22Rv1 (cell line): ENCODE data around the gene OPRL1.

Experiments used
- H3K27ac ChIP-seq: fragments of 450-650 bp; 2 replicates; pipeline ENCODE4 v1.5.1; 2017
- ZFX ChIP-seq: fragments of 450-650 bp; IDR thresholded peaks from 2 replicates; pipeline ENCODE4 v1.6.1; 2017; ENCODE audit warnings: antibody characterized with exemption, borderline replicate concordance
- TF ChIP-seq, protein P1 (sequence below): fragments of 450-650 bp; IDR thresholded peaks from 2 replicates; pipeline ENCODE4 v1.5.1; 2017; ENCODE audit warnings: mild to moderate bottlenecking

Gene OPRL1

DNA sequence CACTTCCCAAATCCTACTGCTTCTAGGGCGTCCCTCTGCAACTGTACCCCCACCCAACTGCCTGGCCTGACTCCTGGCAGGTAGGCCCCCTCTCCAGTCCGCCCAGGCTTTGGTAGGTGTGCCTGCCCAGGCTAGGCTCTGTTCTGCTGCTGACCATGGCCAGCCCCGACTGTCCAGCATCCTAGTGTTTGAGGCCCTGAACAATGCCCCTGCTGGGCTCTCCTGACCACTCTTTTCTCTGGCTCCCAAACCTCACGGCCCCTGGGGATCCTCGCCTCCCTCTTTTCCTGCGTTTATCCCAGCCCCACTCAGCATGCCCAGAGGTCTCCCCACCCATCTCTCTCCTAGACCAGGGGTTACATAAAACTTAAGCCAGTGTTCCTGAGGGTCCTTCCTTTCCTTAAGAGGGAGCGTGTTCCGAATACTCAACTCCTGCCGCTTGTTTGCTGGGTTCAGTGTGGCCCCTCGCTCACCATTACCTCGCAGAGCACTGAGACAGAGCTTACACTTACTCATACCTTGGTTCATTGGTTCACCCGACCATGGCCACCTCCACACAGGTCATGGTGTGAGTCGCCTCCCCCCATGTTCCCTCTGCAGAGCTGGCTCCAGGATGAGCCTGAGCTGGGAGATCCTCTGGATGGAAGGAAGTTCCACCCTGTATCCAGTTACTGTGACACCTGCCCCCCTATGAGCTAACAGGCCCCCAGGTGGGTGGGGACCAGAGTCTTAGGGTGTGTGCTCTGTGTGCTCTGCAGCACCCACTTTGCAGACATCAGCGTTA is 63.3 kb downstream of the OPRL1 start:
- H3K27ac ChIP-seq, result no peak overlapping the region
- TF ChIP-seq, protein P1, sequence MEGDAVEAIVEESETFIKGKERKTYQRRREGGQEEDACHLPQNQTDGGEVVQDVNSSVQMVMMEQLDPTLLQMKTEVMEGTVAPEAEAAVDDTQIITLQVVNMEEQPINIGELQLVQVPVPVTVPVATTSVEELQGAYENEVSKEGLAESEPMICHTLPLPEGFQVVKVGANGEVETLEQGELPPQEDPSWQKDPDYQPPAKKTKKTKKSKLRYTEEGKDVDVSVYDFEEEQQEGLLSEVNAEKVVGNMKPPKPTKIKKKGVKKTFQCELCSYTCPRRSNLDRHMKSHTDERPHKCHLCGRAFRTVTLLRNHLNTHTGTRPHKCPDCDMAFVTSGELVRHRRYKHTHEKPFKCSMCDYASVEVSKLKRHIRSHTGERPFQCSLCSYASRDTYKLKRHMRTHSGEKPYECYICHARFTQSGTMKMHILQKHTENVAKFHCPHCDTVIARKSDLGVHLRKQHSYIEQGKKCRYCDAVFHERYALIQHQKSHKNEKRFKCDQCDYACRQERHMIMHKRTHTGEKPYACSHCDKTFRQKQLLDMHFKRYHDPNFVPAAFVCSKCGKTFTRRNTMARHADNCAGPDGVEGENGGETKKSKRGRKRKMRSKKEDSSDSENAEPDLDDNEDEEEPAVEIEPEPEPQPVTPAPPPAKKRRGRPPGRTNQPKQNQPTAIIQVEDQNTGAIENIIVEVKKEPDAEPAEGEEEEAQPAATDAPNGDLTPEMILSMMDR, result no peak
- no peak for TF ChIP-seq ZFX

DNA sequence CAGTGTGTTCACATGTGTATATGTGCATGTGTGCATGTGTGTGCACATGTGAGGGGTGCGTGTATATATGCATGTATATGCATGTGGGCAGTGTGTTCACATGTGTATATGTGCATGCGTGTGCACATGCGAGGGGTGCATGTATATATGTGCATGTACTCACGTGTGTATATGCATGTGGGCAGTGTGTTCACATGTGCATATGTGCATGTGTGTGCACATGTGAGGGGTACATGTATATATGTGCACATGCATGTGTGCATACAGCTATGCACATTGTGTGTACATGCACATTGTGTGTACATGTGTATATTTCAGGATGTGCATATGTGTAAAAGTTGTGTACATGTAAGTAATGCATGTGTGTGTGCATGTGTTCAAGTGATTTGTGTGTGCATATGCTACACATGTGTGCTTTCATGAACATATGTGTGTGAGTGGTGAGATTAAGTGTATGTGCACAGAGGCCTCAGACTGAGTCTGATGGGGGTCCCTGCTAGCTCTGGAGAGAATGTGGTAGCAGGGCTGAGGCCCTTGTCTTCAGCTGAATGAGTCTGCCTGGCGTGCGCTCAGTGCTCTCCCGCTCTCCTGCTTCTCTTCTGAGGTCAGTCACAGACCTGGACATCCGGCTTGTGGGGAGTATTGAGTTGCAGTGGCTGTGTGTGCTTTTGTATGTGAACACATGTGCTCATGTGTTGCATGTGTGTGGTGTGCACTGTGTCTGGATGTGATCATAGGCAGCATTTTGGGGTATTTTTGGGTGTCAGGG is 64.4 kb downstream of the OPRL1 start:
- H3K27ac ChIP-seq, result no peak overlapping the region
- TF ChIP-seq, protein P1, result no peak
- TF ChIP-seq ZFX, result no peak

GRCh38 chr20:64145458-64146300 is 65.8 kb downstream of the OPRL1 start:
- TF ChIP-seq, protein P1, result peak; percentile 49
- no peak for TF ChIP-seq ZFX
- H3K27ac ChIP-seq, result no peak overlapping the region

DNA sequence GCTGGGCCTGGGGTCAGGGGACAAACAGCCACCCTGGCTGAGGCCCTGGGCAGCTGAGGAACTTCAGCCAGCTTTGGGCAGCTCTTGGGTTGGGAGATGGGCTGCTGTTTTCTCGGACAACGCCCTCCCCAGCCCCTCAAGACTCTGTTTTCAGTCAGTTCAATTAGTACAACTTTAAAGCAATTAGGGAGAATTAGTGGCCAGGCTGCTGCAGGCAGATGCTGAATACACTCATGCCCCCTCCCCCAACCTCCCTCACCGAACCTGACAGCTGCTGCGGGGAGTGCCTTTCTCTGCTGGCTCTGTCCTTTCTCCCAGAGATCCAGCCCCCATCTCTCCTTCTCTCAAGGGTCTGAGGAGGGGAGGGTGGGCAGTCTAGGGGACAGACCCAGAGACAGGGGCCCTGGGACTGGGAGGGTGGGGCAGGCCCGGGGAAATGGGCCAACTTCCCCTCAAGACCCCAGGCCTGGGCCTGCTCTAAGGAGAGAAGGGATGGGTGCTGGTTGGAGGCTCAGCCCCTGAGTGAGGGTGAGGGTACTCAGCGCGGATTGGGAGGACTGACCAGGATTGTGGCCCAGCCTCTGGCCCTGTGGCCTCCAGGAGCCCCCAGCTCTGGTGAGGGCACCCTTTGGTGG is 66.5 kb downstream of the OPRL1 start:
- no peak overlapping the region for H3K27ac ChIP-seq

DNA sequence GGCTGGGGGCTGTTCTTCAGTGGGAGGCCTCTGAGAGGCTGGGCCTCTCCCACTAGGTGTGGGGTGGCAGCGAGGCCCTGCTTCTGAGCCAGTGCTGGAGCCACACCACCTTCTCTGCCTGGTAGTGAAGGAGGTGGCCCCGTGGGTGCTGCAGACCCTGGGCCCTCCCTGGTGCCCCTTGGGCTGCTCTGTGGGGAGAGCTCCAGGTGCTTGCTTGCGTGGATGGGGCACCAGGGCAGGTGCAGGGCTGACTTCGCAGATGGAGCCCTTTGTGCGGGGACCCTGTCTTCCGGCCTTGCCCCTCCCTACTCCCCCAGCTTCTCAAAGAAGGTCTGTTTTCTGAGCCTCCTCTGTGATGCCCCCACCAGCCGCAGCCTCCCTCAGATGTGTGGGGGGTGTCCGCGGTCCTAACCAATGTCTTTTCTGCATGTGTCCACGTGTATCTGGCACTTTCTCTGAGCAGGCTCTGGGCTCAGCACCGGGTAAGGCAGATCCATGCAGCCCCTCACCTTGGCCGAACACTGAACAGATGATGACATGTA is 67.1 kb downstream of the OPRL1 start:
- TF ChIP-seq ZFX, result no peak
- no peak overlapping the region for H3K27ac ChIP-seq

More for the DNA sequence above, 66.5 kb downstream of the OPRL1 start:
- TF ChIP-seq, protein P1, result no peak
- no peak for TF ChIP-seq ZFX

DNA sequence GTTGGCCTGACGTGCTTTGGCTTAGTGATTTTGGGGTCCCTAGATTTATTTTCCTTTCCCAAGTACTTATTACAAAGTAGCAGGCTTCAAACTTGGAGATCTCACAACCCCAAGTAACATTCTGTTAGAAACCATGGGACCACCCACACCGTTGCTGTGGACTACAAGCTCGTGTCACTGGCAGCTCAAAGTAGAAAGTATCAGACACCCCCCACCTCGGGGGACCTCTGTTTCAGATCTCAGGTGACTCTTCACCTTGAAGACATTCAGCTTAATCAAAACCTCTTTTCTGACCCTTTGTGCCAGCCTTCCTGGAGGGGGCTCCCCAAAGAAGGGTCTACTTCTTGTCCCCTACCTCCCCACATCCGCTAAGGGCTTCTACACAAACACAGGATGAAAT is 68.7 kb downstream of the OPRL1 start:
- TF ChIP-seq, protein P1, result no peak
- no peak for TF ChIP-seq ZFX
- no peak overlapping the region for H3K27ac ChIP-seq

GRCh38 chr20:64149141-64149540 is 69.3 kb downstream of the OPRL1 start:
- H3K27ac ChIP-seq, result no peak overlapping the region
- TF ChIP-seq ZFX, result no peak
- TF ChIP-seq, protein P1, result no peak
